Epithelial cell of proximal tubule (primary cell): ENCODE measurements around the gene AKAIN1. TPM values are rescaled to one million over a fixed set of nuclear protein-coding genes. Genes with fewer than 3 reads are reported as not detected.
A peak's percentile ranks its signal among the peaks of the same experiment; 100 is the strongest.

Experiments
- DNase-seq: peaks from one replicate; pipeline ENCODE4 v3.0.0-alpha.2; 2011; ENCODE audit warnings: low read depth
- H3K4me3 ChIP-seq: 2 replicates; pipeline ENCODE4 v1.5.1; 2011; ENCODE audit warnings: low read depth, mild to moderate bottlenecking, low read length
- total RNA-seq: library from RNA; depleted of rRNA; stranded (reverse); fragments of >200 nt; gene quantifications from 2 replicates; pipeline ENCODE4 v1.2.3, GENCODE V29; 2015
- TF ChIP-seq, protein P1 (sequence below): conservative IDR thresholded peaks from 2 replicates; pipeline ENCODE4 v1.5.1; 2012; ENCODE audit warnings: low read depth, mild to moderate bottlenecking, low read length

AKAIN1 gene, protein sequence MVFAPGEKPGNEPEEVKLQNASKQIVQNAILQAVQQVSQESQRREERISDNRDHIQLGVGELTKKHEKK
- not detected in 2 replicates for total RNA-seq

DNA sequence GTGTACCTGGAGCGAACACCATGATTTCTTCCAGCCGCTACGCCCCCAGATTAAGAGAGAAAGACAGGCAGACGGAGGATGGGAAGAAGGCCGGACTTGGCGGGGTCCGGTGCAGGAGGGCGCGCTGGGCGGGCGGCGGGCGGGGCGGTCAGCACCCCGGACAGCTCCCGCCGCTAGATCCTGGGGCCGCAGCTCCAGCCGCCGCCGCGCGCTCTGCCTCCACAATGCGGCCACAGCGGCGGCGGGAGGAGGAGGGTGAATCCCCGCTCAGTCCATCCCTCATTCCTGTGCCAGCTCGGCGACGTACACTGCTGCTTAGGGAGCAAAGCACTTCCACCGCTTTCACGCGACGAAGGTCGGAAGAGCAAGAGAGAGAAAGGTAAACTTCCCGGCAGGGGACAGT, at the start of gene AKAIN1:
Gene AKAIN1 (minus strand): TSS at position 226 of the 403 bp plus-strand sequence. CDS start 204 bp downstream, at position 22.
- TF ChIP-seq, protein P1, sequence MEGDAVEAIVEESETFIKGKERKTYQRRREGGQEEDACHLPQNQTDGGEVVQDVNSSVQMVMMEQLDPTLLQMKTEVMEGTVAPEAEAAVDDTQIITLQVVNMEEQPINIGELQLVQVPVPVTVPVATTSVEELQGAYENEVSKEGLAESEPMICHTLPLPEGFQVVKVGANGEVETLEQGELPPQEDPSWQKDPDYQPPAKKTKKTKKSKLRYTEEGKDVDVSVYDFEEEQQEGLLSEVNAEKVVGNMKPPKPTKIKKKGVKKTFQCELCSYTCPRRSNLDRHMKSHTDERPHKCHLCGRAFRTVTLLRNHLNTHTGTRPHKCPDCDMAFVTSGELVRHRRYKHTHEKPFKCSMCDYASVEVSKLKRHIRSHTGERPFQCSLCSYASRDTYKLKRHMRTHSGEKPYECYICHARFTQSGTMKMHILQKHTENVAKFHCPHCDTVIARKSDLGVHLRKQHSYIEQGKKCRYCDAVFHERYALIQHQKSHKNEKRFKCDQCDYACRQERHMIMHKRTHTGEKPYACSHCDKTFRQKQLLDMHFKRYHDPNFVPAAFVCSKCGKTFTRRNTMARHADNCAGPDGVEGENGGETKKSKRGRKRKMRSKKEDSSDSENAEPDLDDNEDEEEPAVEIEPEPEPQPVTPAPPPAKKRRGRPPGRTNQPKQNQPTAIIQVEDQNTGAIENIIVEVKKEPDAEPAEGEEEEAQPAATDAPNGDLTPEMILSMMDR: no peak
- no peak for DNase-seq
- H3K4me3 ChIP-seq: no peak within 1 kb of the TSS

DNA sequence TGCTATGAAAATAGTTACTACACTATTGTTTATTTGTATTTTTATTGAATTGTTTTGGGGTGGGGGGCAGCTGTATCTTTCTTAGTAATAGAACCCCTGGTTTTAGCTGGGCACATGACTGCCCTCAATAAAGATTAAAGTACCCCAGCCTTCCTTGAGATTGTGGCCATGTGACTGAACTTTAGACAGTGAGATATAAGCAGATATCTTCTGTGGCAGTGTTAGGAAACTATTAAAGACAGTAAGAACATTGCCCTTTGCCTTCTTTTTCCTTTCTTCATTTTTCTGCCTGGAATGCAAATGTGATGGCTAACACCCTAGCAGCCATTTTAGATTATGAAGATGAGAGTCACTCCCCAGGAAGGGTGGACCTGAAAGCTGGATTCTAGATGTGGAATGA, 47.9 kb upstream of the AKAIN1 start:
- no peak for DNase-seq
- no peak overlapping the region for H3K4me3 ChIP-seq
- TF ChIP-seq, protein P1: no peak

DNA sequence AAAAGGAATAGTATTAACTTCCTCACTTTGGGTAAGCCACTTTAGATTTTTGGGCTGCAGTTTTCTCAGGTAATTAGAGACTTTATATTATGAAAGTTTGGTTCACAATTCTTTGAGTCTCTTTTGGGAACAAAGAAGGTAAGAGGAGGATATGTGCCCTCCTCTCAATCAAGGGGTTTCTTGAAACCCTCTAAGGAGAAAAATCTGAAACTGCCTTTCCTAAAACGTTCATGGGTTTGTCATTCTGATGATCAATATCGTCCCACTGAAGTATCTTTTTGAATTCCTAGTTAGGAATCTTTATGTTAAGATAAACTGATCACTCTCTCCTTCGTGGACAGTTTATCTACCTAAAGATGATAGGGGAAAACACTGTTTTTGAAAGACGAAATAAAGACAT, 42.4 kb upstream of the AKAIN1 start:
- H3K4me3 ChIP-seq: peak overlapping the region; percentile 90
- TF ChIP-seq, protein P1: no peak
- no peak for DNase-seq

DNA sequence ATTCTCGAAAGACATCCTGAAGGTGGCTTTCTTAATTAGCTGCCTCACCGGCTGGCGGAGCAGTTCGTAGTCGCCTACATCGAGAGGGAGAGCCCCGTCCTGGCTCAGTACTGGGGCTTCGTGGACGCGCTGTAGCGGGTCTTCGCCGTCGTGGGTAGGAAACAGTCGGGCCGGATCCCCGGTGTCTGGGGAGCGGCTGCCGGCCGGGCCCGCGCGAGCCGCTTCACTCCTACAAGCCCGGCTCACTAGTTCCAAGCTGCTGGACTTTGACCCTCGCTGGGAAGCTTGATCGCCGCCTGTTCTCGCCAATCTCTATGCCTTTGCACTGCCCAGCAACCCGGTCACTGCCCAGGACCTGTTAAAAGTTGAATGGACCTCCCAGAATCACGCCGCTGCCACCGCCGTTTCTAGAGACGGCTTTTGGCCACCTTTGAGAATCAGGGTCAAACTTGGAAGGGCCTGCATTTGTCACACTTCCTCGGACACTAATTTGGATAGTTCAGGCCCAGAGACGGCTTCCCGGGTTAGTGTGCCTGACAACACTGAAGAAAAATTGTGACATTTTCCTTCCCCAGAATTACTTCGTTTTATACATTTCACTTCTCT, 41.4 kb upstream of the AKAIN1 start:
- no peak for DNase-seq
- peak overlapping the region; percentile 90 for H3K4me3 ChIP-seq
- TF ChIP-seq, protein P1: no peak

DNA sequence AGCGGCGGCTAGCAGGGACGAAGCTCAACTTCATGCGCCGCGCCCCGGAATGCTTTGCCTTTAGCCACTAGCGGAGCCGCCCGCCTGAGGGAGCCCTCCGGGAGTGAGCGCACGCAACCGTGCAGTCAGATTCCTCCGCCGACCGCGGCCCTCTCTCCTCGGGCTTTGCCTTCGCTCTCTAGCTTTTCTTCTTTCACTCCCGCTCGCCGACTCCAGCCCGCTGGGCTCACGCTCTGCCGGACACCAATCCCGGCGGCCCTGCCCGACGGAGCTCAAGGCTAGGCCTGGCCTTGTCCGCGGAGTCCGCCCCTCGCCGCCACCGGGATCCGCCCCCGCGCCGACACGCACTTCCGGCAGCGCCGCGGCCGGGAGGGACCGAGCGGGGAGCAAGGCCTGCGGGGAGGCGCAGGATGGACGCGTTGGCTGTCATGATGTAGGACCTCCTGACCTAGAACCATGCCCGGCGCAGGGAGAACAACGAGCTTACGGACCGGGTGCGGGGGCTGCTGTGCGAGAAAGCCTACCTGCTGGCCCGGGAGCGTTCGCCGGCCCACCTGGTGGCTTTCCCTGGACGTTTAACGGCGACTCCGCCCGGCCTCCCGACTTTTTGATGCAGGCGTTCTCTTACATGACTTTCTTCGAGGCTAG, 40.8 kb upstream of the AKAIN1 start:
- DNase-seq: peak; percentile 36
- TF ChIP-seq, protein P1: no peak

DNA sequence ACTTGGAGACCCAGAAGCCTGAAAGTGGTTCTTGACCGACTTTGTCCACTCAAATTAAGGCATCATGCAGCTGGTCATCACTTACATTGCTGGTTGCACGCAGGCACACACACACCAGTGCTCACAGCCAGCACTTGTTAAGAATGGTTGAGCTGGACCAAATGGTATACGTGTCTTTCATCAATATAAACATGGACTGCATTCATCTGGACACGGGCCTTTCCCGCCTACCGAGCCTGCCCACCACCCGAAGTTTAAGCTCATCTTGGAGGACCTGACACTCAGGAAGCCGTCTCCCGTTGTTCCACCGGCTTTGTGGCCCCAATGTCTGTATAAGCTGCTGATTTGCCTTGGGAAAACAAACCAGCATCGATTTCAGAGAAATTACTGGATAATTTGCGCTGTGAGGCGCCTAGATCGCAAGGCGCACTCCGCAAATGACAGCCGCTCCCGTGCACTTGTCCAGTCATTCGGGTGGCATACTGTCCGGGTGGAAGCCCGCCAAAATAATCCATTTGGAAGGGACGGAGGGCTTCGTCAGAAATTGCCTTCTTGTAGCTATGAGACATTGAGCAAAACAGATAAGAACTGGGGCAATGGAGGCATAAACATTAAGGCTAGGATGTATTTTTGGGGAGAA, 40.1 kb upstream of the AKAIN1 start:
- peak overlapping the region; percentile 90 for H3K4me3 ChIP-seq
- DNase-seq: no peak
- TF ChIP-seq, protein P1: no peak

More for the DNA sequence above, 40.8 kb upstream of the AKAIN1 start:
- H3K4me3 ChIP-seq: peak overlapping the region; percentile 90
